Right atrium auricular region (tissue), 2 donors: ENCODE measurements around the gene GPR25. TPM values are rescaled to one million over a fixed set of nuclear protein-coding genes. Genes with fewer than 3 reads are reported as not detected.

Experiments
- DNase-seq: peaks from one replicate; pipeline ENCODE4 v3.0.0-alpha.2; 2019; ENCODE audit warnings: low spot score
- H3K27ac ChIP-seq, 2 donors: fragments of 200-600 bp; sonication (generic); 1 replicate in 1 of 2; 2 replicates in 1 of 2; pipeline ENCODE4 v1.5.1; 2016 to 2019
- H3K27me3 ChIP-seq, 2 donors: fragments of 200-600 bp; sonication (generic); one replicate each; pipeline versions ENCODE4 v1.5.1 to v1.6.0; 2017 to 2019
- H3K36me3 ChIP-seq: fragments of 200-600 bp; sonication (generic); one replicate; pipeline ENCODE4 v1.5.1; 2016
- H3K4me1 ChIP-seq, 2 donors: fragments of 200-600 bp; sonication (generic); one replicate each; pipeline versions ENCODE4 v1.5.1 to v1.6.0; 2017 to 2019
- H3K4me3 ChIP-seq, 2 donors: fragments of 200-600 bp; sonication (generic); 1 replicate in 1 of 2; 2 replicates in 1 of 2; pipeline ENCODE4 v1.5.1; 2017 to 2019; ENCODE audit warnings: mild to moderate bottlenecking in 1 of 2, moderate library complexity in 1 of 2
- H3K9me3 ChIP-seq, 2 donors: fragments of 200-600 bp; sonication (generic); one replicate each; pipeline ENCODE4 v1.5.1; 2019
- CTCF ChIP-seq, 2 donors: fragments of 200-600 bp; sonication (generic); IDR thresholded peaks; one replicate each; pipeline ENCODE4 v1.5.1; 2019; ENCODE audit warnings: antibody characterized with exemption in 2 of 2
- total RNA-seq, 2 donors: library from RNA; depleted of rRNA; stranded (reverse); fragments of >200 nt; gene quantifications; one replicate each; pipeline ENCODE4 v1.1.0, GENCODE V29; 2016

GPR25 gene
- total RNA-seq, 2 donors from 2014 or later, result not detected

GRCh38 chr1:200887772-200888348 is 15.1 kb downstream of the GPR25 start:
- no peak overlapping the region for H3K4me3 ChIP-seq
- H3K27me3 ChIP-seq, result peaks cover 0 to 8% of the 10 kb centered on the region in 2 donors
- H3K9me3 ChIP-seq, result no peaks in the 10 kb centered on the region
- no peak overlapping the region for H3K27ac ChIP-seq
- peaks cover 0 to 15% of the 10 kb centered on the region in 2 donors for H3K4me1 ChIP-seq
- no peaks in the 10 kb centered on the region for H3K36me3 ChIP-seq
- no peak for TF ChIP-seq CTCF (IDR thresholded peaks at IDR 0.05)
- no peak for DNase-seq

GRCh38 chr1:200888349-200888838 is 15.6 kb downstream of the GPR25 start:
- no peak for DNase-seq
- no peaks in the 10 kb centered on the region for H3K36me3 ChIP-seq
- no peak overlapping the region for H3K4me3 ChIP-seq
- H3K27me3 ChIP-seq, result peaks cover 0 to 8% of the 10 kb centered on the region in 2 donors
- no peak overlapping the region for H3K27ac ChIP-seq
- peaks cover 0 to 15% of the 10 kb centered on the region in 2 donors for H3K4me1 ChIP-seq
- TF ChIP-seq CTCF (IDR thresholded peaks at IDR 0.05), result no peak
- no peaks in the 10 kb centered on the region for H3K9me3 ChIP-seq

GRCh38 chr1:200889571-200889970 is 16.8 kb downstream of the GPR25 start:
- H3K4me3 ChIP-seq, result no peak overlapping the region
- DNase-seq, result no peak
- H3K4me1 ChIP-seq, result peaks cover 0 to 15% of the 10 kb centered on the region in 2 donors
- no peaks in the 10 kb centered on the region for H3K36me3 ChIP-seq
- H3K27ac ChIP-seq, result no peak overlapping the region
- peaks cover 0 to 8% of the 10 kb centered on the region in 2 donors for H3K27me3 ChIP-seq
- H3K9me3 ChIP-seq, result no peaks in the 10 kb centered on the region
- TF ChIP-seq CTCF (IDR thresholded peaks at IDR 0.05), result no peak

- Histone ChIP-seq H3K4me1 (peaks cover 0 to 15% of the 10 kb centered on the region in 2 donors), H3K4me3 (no peak overlapping the region), H3K9me3 (no peaks in the 10 kb centered on the region), H3K27ac (no peak overlapping the region), H3K27me3 (peaks cover 0 to 8% of the 10 kb centered on the region in 2 donors), H3K36me3 (no peaks in the 10 kb centered on the region)
- TF ChIP-seq CTCF (IDR thresholded peaks at IDR 0.05), result no peak
- DNase-seq, result no peak
Observed at GRCh38 chr1:200890027-200890426, 17.2 kb downstream of the GPR25 start.

- Histone ChIP-seq H3K27ac (no peak overlapping the region), H3K9me3 (no peaks in the 10 kb centered on the region), H3K36me3 (no peaks in the 10 kb centered on the region), H3K4me3 (peak overlapping the region; percentile 17 to 52), H3K27me3 (peaks cover 0 to 8% of the 10 kb centered on the region in 2 donors), H3K4me1 (peaks cover 0 to 15% of the 10 kb centered on the region in 2 donors)
- TF ChIP-seq CTCF (IDR thresholded peaks at IDR 0.05), result peak in 1 of 2 donors; percentile 40
- DNase-seq, result no peak
Observed at GRCh38 chr1:200890818-200891773, 18.3 kb downstream of the GPR25 start.
